H9 (cell line): ENCODE data around the gene MSI2. TPM values are rescaled to one million over a fixed set of nuclear protein-coding genes. Genes with fewer than 3 reads are reported as not detected.

ENCODE experiments used
- DNase-seq: peaks from one replicate; pipeline ENCODE4 v3.0.0-alpha.2; 2017
- H2AFZ ChIP-seq: one replicate; pipeline ENCODE4 v1.6.1; 2013; ENCODE audit warnings: mild to moderate bottlenecking, low read length, control low read depth, moderate library complexity
- H2AK5ac ChIP-seq: 2 replicates; pipeline ENCODE4 v1.6.1; 2013; ENCODE audit warnings: low read length, control low read depth, mixed read lengths; ENCODE audit not compliant: insufficient read length
- H2BK120ac ChIP-seq: one replicate; pipeline ENCODE4 v1.6.1; 2013; ENCODE audit warnings: low read depth, mild to moderate bottlenecking, low read length, control low read depth, inconsistent platforms; ENCODE audit not compliant: poor library complexity, severe bottlenecking
- H2BK12ac ChIP-seq: 2 replicates; pipeline ENCODE4 v1.6.1; 2013; ENCODE audit warnings: low read length, control low read depth, mixed read lengths, low read depth; ENCODE audit not compliant: insufficient read length
- H2BK15ac ChIP-seq: 2 replicates; pipeline ENCODE4 v1.6.1; 2013; ENCODE audit warnings: low read depth, low read length, control low read depth
- H2BK20ac ChIP-seq: one replicate; pipeline ENCODE4 v1.6.1; 2013; ENCODE audit warnings: low read depth, mild to moderate bottlenecking, low read length, control low read depth, inconsistent platforms; ENCODE audit not compliant: poor library complexity, severe bottlenecking
- H2BK5ac ChIP-seq: 2 replicates; pipeline ENCODE4 v1.6.1; 2013; ENCODE audit warnings: low read length, control low read depth, mixed read lengths; ENCODE audit not compliant: insufficient read length
- H3K14ac ChIP-seq: 2 replicates; pipeline ENCODE4 v1.6.1; 2013; ENCODE audit warnings: low read length, control low read depth; ENCODE audit not compliant: insufficient read depth
- H3K18ac ChIP-seq: 2 replicates; pipeline ENCODE4 v1.6.1; 2013; ENCODE audit warnings: low read depth, mild to moderate bottlenecking, mixed read lengths, low read length, control low read depth; ENCODE audit not compliant: insufficient read length
- H3K23ac ChIP-seq: 2 replicates; pipeline ENCODE4 v1.6.1; 2013; ENCODE audit warnings: low read length, control low read depth, mixed read lengths, low read depth; ENCODE audit not compliant: insufficient read length
- H3K23me2 ChIP-seq: 2 replicates; pipeline ENCODE4 v1.6.1; 2013; ENCODE audit warnings: low read depth, mild to moderate bottlenecking, mixed read lengths, low read length, control low read depth; ENCODE audit not compliant: insufficient read length, poor library complexity, severe bottlenecking
- H3K27ac ChIP-seq: 2 replicates; pipeline ENCODE4 v1.5.1; 2013; ENCODE audit warnings: low read length, control low read depth, mixed read lengths, low read depth; ENCODE audit not compliant: insufficient read length
- H3K27me3 ChIP-seq: 2 replicates; pipeline ENCODE4 v1.6.1; 2013; ENCODE audit warnings: low read length, control low read depth, inconsistent platforms; ENCODE audit not compliant: insufficient read depth
- H3K4ac ChIP-seq: 2 replicates; pipeline ENCODE4 v1.6.1; 2013; ENCODE audit warnings: low read depth, mild to moderate bottlenecking, control low read depth, inconsistent platforms, low read length, moderate library complexity
- H3K4me1 ChIP-seq: 2 replicates; pipeline ENCODE4 v1.6.1; 2013; ENCODE audit warnings: low read length, control low read depth, inconsistent platforms; ENCODE audit not compliant: insufficient read depth
- H3K4me2 ChIP-seq: 2 replicates; pipeline ENCODE4 v1.6.1; 2013; ENCODE audit warnings: low read length, control low read depth, mixed read lengths; ENCODE audit not compliant: insufficient read length, insufficient read depth
- H3K56ac ChIP-seq: 2 replicates; pipeline ENCODE4 v1.6.1; 2013; ENCODE audit warnings: low read depth, mild to moderate bottlenecking, mixed read lengths, low read length, control low read depth; ENCODE audit not compliant: insufficient read length
- H3K79me1 ChIP-seq: 2 replicates; pipeline ENCODE4 v1.6.1; 2013; ENCODE audit warnings: low read depth, mild to moderate bottlenecking, moderate library complexity, low read length, control low read depth, inconsistent platforms; ENCODE audit not compliant: insufficient read depth, poor library complexity, severe bottlenecking
- H3K79me2 ChIP-seq: 2 replicates; pipeline ENCODE4 v1.6.1; 2013; ENCODE audit warnings: low read length, control low read depth, inconsistent platforms; ENCODE audit not compliant: insufficient read depth
- H3K9ac ChIP-seq: 2 replicates; pipeline ENCODE4 v1.6.1; 2013; ENCODE audit warnings: low read length, control low read depth, mixed read lengths; ENCODE audit not compliant: insufficient read length; ENCODE audit errors: extremely low read depth
- H3K9me3 ChIP-seq: one replicate; pipeline ENCODE4 v1.6.1; 2013; ENCODE audit warnings: low read depth, low read length, inconsistent platforms; ENCODE audit not compliant: control insufficient read depth
- H3T11ph ChIP-seq: one replicate; pipeline ENCODE4 v1.6.1; 2013; ENCODE audit warnings: mild to moderate bottlenecking, low read length, control low read depth, inconsistent platforms
- H4K20me1 ChIP-seq: one replicate; pipeline ENCODE4 v1.6.1; 2013; ENCODE audit not compliant: control insufficient read depth, insufficient read length, insufficient read depth
- H4K5ac ChIP-seq: 2 replicates; pipeline ENCODE4 v1.6.1; 2013; ENCODE audit warnings: low read depth, mild to moderate bottlenecking, mixed read lengths, low read length, control low read depth; ENCODE audit not compliant: insufficient read length
- H4K8ac ChIP-seq: replicated peaks from 2 replicates; pipeline ENCODE4 v1.6.1; 2013; ENCODE audit warnings: low read length, control low read depth, mixed read lengths, low read depth; ENCODE audit not compliant: insufficient read length
- H4K91ac ChIP-seq: 2 replicates; pipeline ENCODE4 v1.6.1; 2013; ENCODE audit warnings: low read depth, mild to moderate bottlenecking, moderate library complexity, mixed read lengths, low read length, control low read depth; ENCODE audit not compliant: insufficient read length
- H3K27ac Mint-ChIP-seq, 3 experiments: 2 replicates in 2 of 3; 3 replicates in 1 of 3; pipeline ENCODE4 v1.8.0; 2020 to 2021; ENCODE audit warnings: mixed read lengths in 3 of 3, mild to moderate bottlenecking in 1 of 3, moderate library complexity in 1 of 3
- H3K27me3 Mint-ChIP-seq: 2 replicates; pipeline ENCODE4 v1.8.0; 2021; ENCODE audit warnings: low read depth, mild to moderate bottlenecking, moderate library complexity, mixed read lengths
- H3K36me3 Mint-ChIP-seq, 3 experiments: 2 replicates in 2 of 3; 3 replicates in 1 of 3; pipeline ENCODE4 v1.8.0; 2020 to 2021; ENCODE audit warnings: low read depth in 3 of 3, mixed read lengths in 3 of 3; ENCODE audit not compliant: insufficient read depth in 1 of 3
- H3K4me1 Mint-ChIP-seq, 2 experiments: 2 replicates each; pipeline ENCODE4 v1.8.0; 2020; ENCODE audit warnings: mixed read lengths in 2 of 2
- H3K4me3 Mint-ChIP-seq, 2 experiments: 2 replicates in 1 of 2; 3 replicates in 1 of 2; pipeline ENCODE4 v1.8.0; 2020 to 2021; ENCODE audit warnings: mild to moderate bottlenecking in 2 of 2, mixed read lengths in 2 of 2, moderate library complexity in 1 of 2
- H3K9me3 Mint-ChIP-seq, 2 experiments: 2 replicates in 1 of 2; 3 replicates in 1 of 2; pipeline ENCODE4 v1.8.0; 2020; ENCODE audit warnings: mild to moderate bottlenecking in 2 of 2, mixed read lengths in 2 of 2, moderate library complexity in 1 of 2
- CTCF ChIP-seq: fragments of 200-600 bp; sonication (generic); conservative IDR thresholded peaks from 3 replicates; pipeline ENCODE4 v1.8.0; 2021; ENCODE audit warnings: antibody characterized with exemption, mild to moderate bottlenecking
- whole genome bisulfite sequencing: extraction: QIAGEN DNeasy Blood & Tissue Kit; methylation state at CpG from one replicate; pipeline ENCODE4 v1.1.7; 2013; ENCODE audit warnings: missing lambda C conversion rate, low lambda C conversion rate, mixed read lengths; ENCODE audit not compliant: insufficient read length; ENCODE audit errors: extremely low coverage; 5-methylcytosine and 5-hydroxymethylcytosine counted together
- total RNA-seq: library from RNA; stranded (reverse); gene quantifications from 2 replicates; pipeline ENCODE4 v1.2.1, GENCODE V29; 2021

Gene MSI2
- total RNA-seq, 1 experiment from 2014 or later = 98.5 TPM

GRCh38 chr17:57293077-57293476 is 36.8 kb downstream of the MSI2 start:
- H4K20me1 ChIP-seq = no peaks in the 10 kb centered on the region
- no peaks in the 10 kb centered on the region; the same call in 1 of the 2 replicates for H3K79me2 ChIP-seq
- H3K23ac ChIP-seq = no peak overlapping the region
- no peak overlapping the region for H3K14ac ChIP-seq
- H4K91ac ChIP-seq = no peak overlapping the region
- H3K56ac ChIP-seq = no peak overlapping the region
- H3K4me1 ChIP-seq = peaks cover 10% of the 10 kb centered on the region
- H2AFZ ChIP-seq = no peak overlapping the region
- no CpG with 5 or more reads among the region's 10 CpGs for WGBS
- Mint-ChIP-seq H3K4me1 (peaks cover 46 to 56% of the 10 kb centered on the region in 2 experiments), H3K27me3 (no peaks in the 10 kb centered on the region), H3K4me3 (no peak overlapping the region), H3K36me3 (peaks cover 26 to 47% (median 27%) of the 10 kb centered on the region in 3 experiments), H3K27ac (no peak overlapping the region; a peak in 1 of 7 replicates), H3K9me3 (peaks cover 8% of the 10 kb centered on the region in 2 experiments)
- no peak overlapping the region for H2AK5ac ChIP-seq
- no peak overlapping the region for H4K8ac ChIP-seq
- no peak for TF ChIP-seq CTCF
- no peak overlapping the region for H4K5ac ChIP-seq
- no peaks in the 10 kb centered on the region for H3K27me3 ChIP-seq
- DNase-seq = no peak
- no peaks in the 10 kb centered on the region for H3K23me2 ChIP-seq
- H3K9ac ChIP-seq = no peak overlapping the region
- no peak overlapping the region for H3K27ac ChIP-seq
- H3K18ac ChIP-seq = no peak overlapping the region
- peaks cover 4% of the 10 kb centered on the region for H3K9me3 ChIP-seq
- no peak overlapping the region for H3T11ph ChIP-seq
- no peak overlapping the region for H2BK20ac ChIP-seq
- H3K79me1 ChIP-seq = peaks cover 7% of the 10 kb centered on the region
- no peak overlapping the region for H2BK12ac ChIP-seq
- no peak overlapping the region for H3K4me2 ChIP-seq
- no peak overlapping the region for H2BK5ac ChIP-seq
- no peak overlapping the region for H2BK120ac ChIP-seq
- no peak overlapping the region for H2BK15ac ChIP-seq
- no peak overlapping the region for H3K4ac ChIP-seq
